ENCODE data around the gene ENTHD1.

DNA sequence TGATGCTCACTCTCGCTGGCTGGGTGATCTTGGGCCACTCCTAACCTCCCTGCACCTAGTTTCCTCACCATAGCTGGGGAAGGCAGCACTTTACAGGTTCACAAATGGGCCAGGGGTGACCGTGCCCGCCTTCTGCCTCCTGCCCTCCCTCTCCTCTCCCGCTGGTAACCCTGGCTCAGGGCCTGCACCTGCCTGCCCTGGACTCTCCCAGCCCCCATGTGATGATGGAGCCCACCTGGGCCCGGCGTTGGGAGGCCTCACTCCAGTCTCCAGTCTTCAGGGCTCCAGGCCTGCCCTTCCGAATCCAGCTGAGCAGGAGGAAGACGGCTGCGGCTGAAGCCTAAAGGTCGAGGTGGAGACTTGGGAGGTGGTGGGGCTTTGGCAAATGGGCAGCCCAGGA is 170.1 kb downstream of the ENTHD1 start:
- no peak for TF ChIP-seq EZH2phosphoT487 (conservative IDR thresholded peaks at IDR 0.05; ENCODE audit: low read length)
- TF ChIP-seq CTCF (IDR thresholded peaks at IDR 0.05; ENCODE audit: insufficient read depth, low read length, poor library complexity, severe bottlenecking) = no peak

Data from SU-DHL-6 (cell line).